ENCODE data around the gene BUB1. TPM values are rescaled to one million over a fixed set of nuclear protein-coding genes. Genes with fewer than 3 reads are reported as not detected.

BUB1 gene
- polyA plus RNA-seq, 1 donor from 2014 or later, result 2.4 TPM

- TF ChIP-seq POLR2AphosphoS5 (IDR thresholded peaks at IDR 0.05), result no peak
- TF ChIP-seq MXI1 (conservative IDR thresholded peaks at IDR 0.05; ENCODE audit: poor library complexity, severe bottlenecking), result no peak
- no peak for TF ChIP-seq EP300 (conservative IDR thresholded peaks at IDR 0.05; ENCODE audit: poor library complexity, severe bottlenecking)
- no peak for TF ChIP-seq CTCF (IDR thresholded peaks at IDR 0.05; ENCODE audit: poor library complexity, severe bottlenecking)
- TF ChIP-seq EZH2 (IDR thresholded peaks at IDR 0.05; ENCODE audit: borderline replicate concordance, insufficient read depth, low read length, poor library complexity, severe bottlenecking), result no peak
- no peak for TF ChIP-seq TAF1 (IDR thresholded peaks at IDR 0.05; ENCODE audit: low read depth)
- TF ChIP-seq RAD21 (conservative IDR thresholded peaks at IDR 0.05), result no peak
- TF ChIP-seq REST (IDR thresholded peaks at IDR 0.05; ENCODE audit: borderline replicate concordance), result no peak
- TF ChIP-seq SMC3 (conservative IDR thresholded peaks at IDR 0.05; ENCODE audit: poor library complexity), result no peak
- H2AFZ ChIP-seq (ENCODE audit: low read depth, low read length), result no peak overlapping the region
- H3K27ac ChIP-seq (ENCODE audit: low read length), result no peak overlapping the region
- H3K9me2 ChIP-seq (ENCODE audit: insufficient read depth, low read length), result no peaks in the 10 kb centered on the region
- no peaks in the 10 kb centered on the region for H3F3A ChIP-seq (ENCODE audit: insufficient read depth, low read length, poor library complexity, severe bottlenecking)
- H3K79me2 ChIP-seq (replicated peaks; ENCODE audit: insufficient read depth, low read length), result no peaks in the 10 kb centered on the region
- no peaks in the 10 kb centered on the region for H3K27me3 ChIP-seq (ENCODE audit: insufficient read depth, low read depth, low read length)
- no peak overlapping the region for H3K4me2 ChIP-seq (ENCODE audit: low read length)
- H4K20me1 ChIP-seq (ENCODE audit: insufficient read depth), result no peaks in the 10 kb centered on the region
- no peak overlapping the region for H3K4me3 ChIP-seq (ENCODE audit: low read length)
- H3K9ac ChIP-seq (ENCODE audit: low read length), result no peak overlapping the region
- H3K9me3 ChIP-seq (ENCODE audit: low read length), result no peaks in the 10 kb centered on the region
- no peaks in the 10 kb centered on the region for H3K36me3 ChIP-seq (ENCODE audit: insufficient read depth, low read length)
Observed at GRCh38 chr2:110639972-110640371, 37.9 kb downstream of the BUB1 start.

GRCh38 chr2:110638952-110639695 is 38.7 kb downstream of the BUB1 start:
- no peaks in the 10 kb centered on the region for H4K20me1 ChIP-seq (ENCODE audit: insufficient read depth)
- no peak overlapping the region for H2AFZ ChIP-seq (ENCODE audit: low read depth, low read length)
- no peak overlapping the region for H3K27ac ChIP-seq (ENCODE audit: low read length)
- H3K9ac ChIP-seq (ENCODE audit: low read length), result no peak overlapping the region
- TF ChIP-seq RAD21 (conservative IDR thresholded peaks at IDR 0.05) (no peak), REST (IDR thresholded peaks at IDR 0.05; ENCODE audit: borderline replicate concordance) (no peak), TAF1 (IDR thresholded peaks at IDR 0.05; ENCODE audit: low read depth) (no peak), SMC3 (conservative IDR thresholded peaks at IDR 0.05; ENCODE audit: poor library complexity) (no peak), MXI1 (conservative IDR thresholded peaks at IDR 0.05; ENCODE audit: poor library complexity, severe bottlenecking) (no peak), POLR2AphosphoS5 (IDR thresholded peaks at IDR 0.05) (no peak), EP300 (conservative IDR thresholded peaks at IDR 0.05; ENCODE audit: poor library complexity, severe bottlenecking) (no peak), EZH2 (IDR thresholded peaks at IDR 0.05; ENCODE audit: borderline replicate concordance, insufficient read depth, low read length, poor library complexity, severe bottlenecking) (no peak), CTCF (IDR thresholded peaks at IDR 0.05; ENCODE audit: poor library complexity, severe bottlenecking) (no peak)
- no peak overlapping the region for H3K4me3 ChIP-seq (ENCODE audit: low read length)
- no peaks in the 10 kb centered on the region for H3K79me2 ChIP-seq (replicated peaks; ENCODE audit: insufficient read depth, low read length)
- H3K4me2 ChIP-seq (ENCODE audit: low read length), result no peak overlapping the region
- H3K9me2 ChIP-seq (ENCODE audit: insufficient read depth, low read length), result no peaks in the 10 kb centered on the region
- H3F3A ChIP-seq (ENCODE audit: insufficient read depth, low read length, poor library complexity, severe bottlenecking), result no peaks in the 10 kb centered on the region
- no peaks in the 10 kb centered on the region for H3K9me3 ChIP-seq (ENCODE audit: low read length)
- H3K36me3 ChIP-seq (ENCODE audit: insufficient read depth, low read length), result no peaks in the 10 kb centered on the region
- no peaks in the 10 kb centered on the region for H3K27me3 ChIP-seq (ENCODE audit: insufficient read depth, low read depth, low read length)
